CMK (cell line): Measurements from ENCODE around the gene AGAP3.
"Not testable (repeated sequence)": the region's sequence is repeated elsewhere in the genome, so short reads cannot be mapped to it uniquely, and the experiment has no call there.

ENCODE experiments used
- DNase-seq: peaks from one replicate; pipeline ENCODE4 v3.0.0-alpha.2; 2010; ENCODE audit warnings: low read depth

The AGAP3 gene

GRCh38 chr7:151085691-151086620 lies at the start of gene AGAP3:
Gene AGAP3 (plus strand): TSS chr7:151086475. CDS start chr7:151086742, 267 bp downstream.
- peak; percentile 67 for DNase-seq

DNA sequence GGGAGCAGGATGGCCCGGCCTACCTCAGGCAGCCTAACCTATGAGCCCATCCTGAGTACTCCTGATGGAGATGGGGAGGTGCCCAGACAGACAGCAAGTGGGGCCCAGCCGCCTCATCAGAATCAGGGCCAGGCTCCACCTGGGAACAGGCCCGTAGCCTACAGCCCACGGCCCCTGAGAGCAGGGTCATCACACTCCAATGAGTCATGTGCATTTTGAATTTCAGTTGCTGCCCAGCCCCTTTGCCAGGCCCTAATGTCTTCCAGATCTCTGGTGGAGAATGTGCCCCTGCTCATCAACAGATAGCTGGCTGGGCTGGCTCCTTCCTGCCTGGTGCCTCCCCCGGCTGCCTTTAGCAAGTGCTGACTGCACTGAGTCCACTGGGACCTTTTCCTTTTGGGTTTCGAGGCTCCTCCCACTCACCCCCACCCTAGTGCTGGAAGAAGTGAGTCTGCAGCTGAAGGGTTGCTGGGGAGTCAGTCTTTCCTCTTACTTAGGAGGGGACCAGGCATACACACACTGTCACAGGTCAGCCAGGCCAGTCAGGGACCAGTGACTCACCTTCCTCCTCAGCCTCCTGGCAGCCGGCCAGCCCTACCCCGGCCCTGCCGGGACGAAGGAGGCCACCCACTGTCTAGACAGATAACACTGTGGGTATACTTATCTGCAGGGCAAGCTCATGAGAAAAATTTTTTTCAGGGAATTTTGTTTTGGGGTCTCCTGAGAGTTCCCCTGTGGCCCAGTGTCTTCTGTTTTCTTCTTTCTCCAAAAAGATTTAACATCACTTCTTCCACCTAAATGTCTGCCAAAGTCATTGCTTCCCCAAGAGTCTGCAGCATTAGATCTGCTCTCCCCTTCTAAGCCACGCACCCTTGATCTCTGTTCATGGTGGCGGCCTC lies 47.1 kb upstream of the AGAP3 start:
- peak; percentile 92 for DNase-seq

- DNase-seq: no peak
These were observed 46.3 kb upstream of the AGAP3 start for GRCh38 chr7:151039850-151040548.

DNA sequence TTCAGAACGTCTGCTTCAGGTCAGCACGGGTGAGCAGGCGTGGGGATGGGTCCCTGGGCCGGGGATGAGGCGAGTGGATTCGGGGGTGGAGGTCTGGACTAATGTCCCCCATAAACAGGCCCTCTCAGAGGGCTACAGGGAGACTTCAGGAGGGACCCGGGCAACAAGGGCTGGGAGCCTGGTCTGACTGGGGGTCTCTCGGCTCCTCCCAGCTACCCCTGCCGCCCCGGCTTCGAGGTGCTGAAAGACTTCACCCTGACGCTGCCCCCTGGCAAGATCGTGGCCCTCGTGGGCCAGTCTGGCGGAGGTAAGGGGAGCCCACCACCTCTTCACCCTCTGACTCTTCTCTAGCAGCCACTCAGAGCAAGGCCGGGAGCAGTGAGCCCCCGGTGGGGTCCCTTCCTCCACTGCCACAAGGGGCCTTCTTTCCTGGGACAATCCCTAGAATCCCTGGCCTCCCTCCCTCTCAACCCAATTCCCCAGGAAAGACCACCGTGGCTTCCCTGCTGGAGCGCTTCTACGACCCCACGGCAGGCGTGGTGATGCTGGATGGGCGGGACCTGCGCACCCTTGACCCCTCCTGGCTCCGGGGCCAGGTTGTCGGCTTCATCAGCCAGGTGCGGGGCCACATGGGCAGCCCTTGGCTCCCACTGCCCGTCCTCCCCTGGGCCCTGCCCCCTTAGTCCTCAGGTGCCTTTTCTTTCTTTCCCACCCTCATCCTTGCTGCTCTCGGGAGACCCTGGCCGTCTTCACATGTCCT lies 45.5 kb upstream of the AGAP3 start:
- DNase-seq: no peak

- not testable (repeated sequence) for DNase-seq
These were observed 42.8 kb upstream of the AGAP3 start for GRCh38 chr7:151043449-151043848.

GRCh38 chr7:151043959-151044358 lies 42.3 kb upstream of the AGAP3 start:
- no peak for DNase-seq

GRCh38 chr7:151045262-151045661 lies 41.0 kb upstream of the AGAP3 start:
- no peak for DNase-seq

- no peak for DNase-seq
These were observed 40.3 kb upstream of the AGAP3 start for GRCh38 chr7:151045967-151046366.

DNA sequence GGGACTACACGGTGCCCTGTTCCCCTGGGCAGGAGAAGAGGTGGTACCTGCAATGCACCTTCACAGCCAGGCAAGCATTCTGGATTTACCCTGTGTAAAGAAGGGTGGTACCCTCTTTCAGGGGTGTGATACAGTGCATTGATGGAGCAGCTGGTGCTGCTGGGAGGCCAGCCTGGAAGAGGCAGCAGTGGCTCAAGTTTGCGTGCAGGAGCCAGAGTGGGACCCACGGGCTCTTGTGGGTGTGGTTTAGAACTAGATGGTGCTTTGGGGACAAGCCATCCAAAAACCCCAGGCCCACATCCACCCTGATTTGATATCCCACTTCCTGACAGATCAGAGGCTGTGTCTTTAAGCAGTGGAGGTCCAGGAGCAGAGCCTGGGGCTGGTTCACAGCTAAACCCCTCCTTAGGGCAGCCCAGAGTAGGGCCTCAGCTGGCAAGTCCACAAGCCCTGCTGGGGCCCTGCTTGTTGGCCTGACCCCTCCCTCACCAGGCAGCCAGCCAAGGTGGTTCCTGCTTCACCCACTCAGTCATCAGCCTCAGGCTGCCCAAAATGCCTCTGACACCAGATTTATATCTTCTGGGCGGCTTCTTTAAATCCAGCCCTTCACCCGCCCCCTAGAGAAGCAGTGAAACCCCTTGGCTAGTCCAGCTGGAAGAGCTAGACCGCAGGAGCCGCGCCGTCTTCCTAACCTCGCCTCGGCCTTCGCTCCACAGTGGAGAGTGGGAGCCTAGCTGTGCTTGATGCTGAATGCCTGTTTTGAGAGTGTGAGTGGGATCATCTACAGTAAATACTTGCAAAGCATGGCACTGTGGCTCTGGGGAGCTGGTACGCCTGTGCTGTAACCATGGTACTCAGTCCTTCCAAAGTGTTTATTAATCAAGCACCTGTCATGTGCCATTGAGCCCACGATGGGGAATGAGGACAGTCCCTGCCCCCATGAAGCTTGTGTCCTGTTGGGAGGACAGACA lies 39.4 kb upstream of the AGAP3 start:
- no peak for DNase-seq

- no peak for DNase-seq
These were observed 38.1 kb upstream of the AGAP3 start, which contains the start of gene ASIC3 for GRCh38 chr7:151047976-151048815. Gene ASIC3 (plus strand): TSS chr7:151048531. CDS start chr7:151048886, 355 bp downstream.

DNA sequence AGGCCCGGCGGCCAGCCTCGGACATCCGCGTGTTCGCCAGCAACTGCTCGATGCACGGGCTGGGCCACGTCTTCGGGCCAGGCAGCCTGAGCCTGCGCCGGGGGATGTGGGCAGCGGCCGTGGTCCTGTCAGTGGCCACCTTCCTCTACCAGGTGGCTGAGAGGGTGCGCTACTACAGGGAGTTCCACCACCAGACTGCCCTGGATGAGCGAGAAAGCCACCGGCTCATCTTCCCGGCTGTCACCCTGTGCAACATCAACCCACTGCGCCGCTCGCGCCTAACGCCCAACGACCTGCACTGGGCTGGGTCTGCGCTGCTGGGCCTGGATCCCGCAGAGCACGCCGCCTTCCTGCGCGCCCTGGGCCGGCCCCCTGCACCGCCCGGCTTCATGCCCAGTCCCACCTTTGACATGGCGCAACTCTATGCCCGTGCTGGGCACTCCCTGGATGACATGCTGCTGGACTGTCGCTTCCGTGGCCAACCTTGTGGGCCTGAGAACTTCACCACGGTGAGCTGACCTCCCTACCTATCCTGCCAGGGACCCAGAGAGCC lies 37.3 kb upstream of the AGAP3 start:
- no peak for DNase-seq

DNA sequence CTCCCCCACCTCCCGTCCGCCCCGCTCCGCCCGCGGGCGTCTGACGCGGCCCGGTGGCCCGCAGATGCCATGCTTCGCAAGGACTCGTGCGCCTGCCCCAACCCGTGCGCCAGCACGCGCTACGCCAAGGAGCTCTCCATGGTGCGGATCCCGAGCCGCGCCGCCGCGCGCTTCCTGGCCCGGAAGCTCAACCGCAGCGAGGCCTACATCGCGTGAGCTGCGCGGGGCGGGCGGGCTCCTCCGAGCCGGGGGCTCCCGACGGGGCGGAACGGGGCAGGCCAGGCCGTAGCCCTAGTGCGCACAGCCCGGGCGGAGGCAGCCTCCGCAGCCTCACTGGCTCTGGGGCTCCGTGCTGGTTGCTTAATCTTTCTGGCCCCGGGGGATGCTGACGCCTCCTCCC lies 35.2 kb upstream of the AGAP3 start:
- DNase-seq: no peak

GRCh38 chr7:151053096-151053495 lies 33.2 kb upstream of the AGAP3 start:
- DNase-seq: no peak

- no peak for DNase-seq
These were observed 32.5 kb upstream of the AGAP3 start for GRCh38 chr7:151053751-151054150.

- DNase-seq: no peak
These were observed 30.0 kb upstream of the AGAP3 start for GRCh38 chr7:151056283-151056665.

GRCh38 chr7:151056666-151057505 lies 29.4 kb upstream of the AGAP3 start:
- DNase-seq: no peak

DNA sequence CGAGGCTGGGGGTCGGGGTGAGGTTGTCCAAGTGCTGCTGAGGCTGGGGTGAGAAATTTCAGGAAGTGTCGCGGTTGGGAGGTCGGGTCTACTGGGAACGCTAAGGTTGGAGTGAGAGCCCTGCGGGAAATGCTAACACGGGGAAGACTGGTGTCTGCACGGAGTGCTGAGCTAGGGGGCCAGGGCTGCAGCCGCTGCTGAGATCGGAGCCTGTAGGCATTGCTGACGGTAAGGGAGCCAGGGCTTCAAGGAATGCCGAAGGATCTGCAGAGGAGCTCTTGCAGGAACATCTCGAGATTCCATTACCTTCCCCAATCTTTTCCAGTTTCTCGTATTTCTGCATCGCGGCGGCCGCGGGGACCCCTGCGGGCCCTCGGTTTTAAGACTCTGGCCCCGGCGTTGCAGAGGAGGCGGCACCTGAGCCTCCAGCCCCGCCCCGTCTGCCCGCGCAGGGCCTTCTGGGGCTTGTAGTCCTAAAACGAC lies 28.7 kb upstream of the AGAP3 start, which contains the start of gene CDK5:
Gene CDK5, minus strand, starts transcription at position 392 of the 483 bp plus-strand sequence. Its CDS starts 49 bp downstream, at position 343.
- no peak for DNase-seq
